Measurements from ENCODE around the gene RNF34. TPM values are rescaled to one million over a fixed set of nuclear protein-coding genes. Genes with fewer than 3 reads are reported as not detected.
A peak's percentile ranks its signal among the peaks of the same experiment; 100 is the strongest.

RNF34 gene, protein sequence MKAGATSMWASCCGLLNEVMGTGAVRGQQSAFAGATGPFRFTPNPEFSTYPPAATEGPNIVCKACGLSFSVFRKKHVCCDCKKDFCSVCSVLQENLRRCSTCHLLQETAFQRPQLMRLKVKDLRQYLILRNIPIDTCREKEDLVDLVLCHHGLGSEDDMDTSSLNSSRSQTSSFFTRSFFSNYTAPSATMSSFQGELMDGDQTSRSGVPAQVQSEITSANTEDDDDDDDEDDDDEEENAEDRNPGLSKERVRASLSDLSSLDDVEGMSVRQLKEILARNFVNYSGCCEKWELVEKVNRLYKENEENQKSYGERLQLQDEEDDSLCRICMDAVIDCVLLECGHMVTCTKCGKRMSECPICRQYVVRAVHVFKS
- polyA plus RNA-seq (2013, experiment 1 of 2), result 29.9 TPM
- 26.9 TPM for polyA plus RNA-seq (2013, experiment 2 of 2)

DNA sequence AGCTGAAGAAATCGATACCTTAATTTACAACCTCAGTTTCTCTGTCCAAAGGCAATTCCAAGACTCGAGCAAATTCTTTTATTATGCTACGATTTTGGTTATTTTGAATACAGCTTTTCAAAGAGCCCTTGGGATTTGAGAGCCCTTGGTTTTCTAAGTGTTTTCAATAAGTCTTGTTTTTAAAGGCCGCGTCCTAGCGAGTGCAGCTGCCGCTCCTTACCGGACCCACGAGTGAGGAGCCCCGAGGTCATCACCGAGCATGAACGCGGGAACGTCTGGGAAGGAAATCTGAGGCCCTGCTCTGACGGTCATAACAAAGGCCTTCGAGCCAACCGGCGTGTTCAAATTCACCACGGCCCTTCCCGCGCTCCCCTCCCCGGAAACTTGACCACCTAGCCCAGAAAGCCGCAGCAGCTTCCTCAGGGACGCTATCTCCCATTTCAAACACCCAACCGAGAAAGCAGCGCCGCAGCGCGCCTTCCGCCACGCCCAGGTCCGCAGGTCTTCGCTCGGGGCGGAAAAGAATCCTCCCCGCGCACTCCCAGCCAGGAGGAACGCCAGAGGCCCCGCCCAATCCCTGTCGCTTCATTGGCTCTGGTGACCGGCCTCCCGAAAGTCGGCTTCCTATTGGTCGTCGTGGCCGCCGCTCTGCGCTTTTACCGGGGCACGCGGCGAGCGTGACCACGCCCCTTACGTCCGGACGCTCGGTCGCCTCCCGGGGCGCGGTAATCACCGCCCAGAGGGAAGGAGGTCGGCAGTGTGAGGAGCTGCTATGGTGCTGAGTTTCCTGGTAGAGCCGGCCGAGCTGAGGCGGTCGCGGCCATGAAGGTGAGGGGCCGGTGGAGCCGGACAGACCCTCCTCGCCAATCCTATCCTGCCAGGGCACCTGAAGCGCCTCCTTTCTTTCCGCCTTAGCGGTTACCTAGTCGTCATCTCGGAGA lies at the start of gene RNF34:
Gene RNF34 (plus strand): TSS at position 728 of the 941 bp plus-strand sequence. CDS start 95 bp downstream, at position 823.
- Histone ChIP-seq H3K27ac (ENCODE audit: low read depth, low read length, severe bottlenecking) (peak within 1 kb of the TSS; percentile 92), H3K36me3 (ENCODE audit: control insufficient read depth, insufficient read depth, low read length) (peaks cover 14% of the 10 kb centered on the region), H3K9me3 (ENCODE audit: control insufficient read depth, low read length) (no peaks in the 10 kb centered on the region), H3K4me1 (ENCODE audit: control insufficient read depth, insufficient read depth, low read length, poor library complexity, severe bottlenecking) (peaks cover 7% of the 10 kb centered on the region), H3K4me3 (ENCODE audit: extremely low read depth, insufficient read depth, low read length, poor library complexity, severe bottlenecking) (peak within 1 kb of the TSS; percentile 90)
- 0 to 1% methylated on average over 53 to 56 of the region's 77 CpGs for WGBS, 2 experiments (ENCODE audit: insufficient coverage in 2 of 2)

- Histone ChIP-seq H3K4me3 (ENCODE audit: extremely low read depth, insufficient read depth, low read length, poor library complexity, severe bottlenecking) (peak within 1 kb of the TSS; percentile 85), H3K36me3 (ENCODE audit: control insufficient read depth, insufficient read depth, low read length) (peaks cover 7% of the 10 kb centered on the region), H3K9me3 (ENCODE audit: control insufficient read depth, low read length) (no peaks in the 10 kb centered on the region), H3K4me1 (ENCODE audit: control insufficient read depth, insufficient read depth, low read length, poor library complexity, severe bottlenecking) (no peaks in the 10 kb centered on the region), H3K27ac (ENCODE audit: low read depth, low read length, severe bottlenecking) (peak within 1 kb of the TSS; percentile 85)
- WGBS, 2 experiments (ENCODE audit: insufficient coverage in 2 of 2), result 0% methylated on average over 39 to 46 of the region's 49 CpGs
These were observed 47.9 kb upstream of the RNF34 start, which contains the start of gene ANAPC5 for GRCh38 chr12:121351820-121352681. ANAPC5 (minus strand) TSS chr12:121352411; CDS start chr12:121352340, 71 bp downstream.

DNA sequence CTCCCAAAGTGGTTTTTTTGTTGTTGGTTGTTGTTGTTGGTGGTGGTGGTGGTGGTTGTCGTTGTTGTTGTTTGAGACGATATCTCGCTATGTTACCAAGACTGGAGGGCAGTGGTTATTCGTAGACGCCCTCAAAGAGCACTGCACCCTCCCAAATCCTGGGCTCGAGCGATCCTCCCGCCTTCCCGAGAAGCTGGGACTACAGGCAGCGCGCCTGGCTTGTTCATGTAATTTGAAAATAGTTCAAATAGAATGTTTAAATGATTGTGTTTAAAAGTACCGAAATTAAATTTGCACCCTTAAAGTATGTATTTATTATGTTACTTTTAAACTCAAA lies 47.3 kb upstream of the RNF34 start:
- H3K4me3 ChIP-seq (ENCODE audit: extremely low read depth, insufficient read depth, low read length, poor library complexity, severe bottlenecking), result peak overlapping the region; percentile 85
- no peaks in the 10 kb centered on the region for H3K9me3 ChIP-seq (ENCODE audit: control insufficient read depth, low read length)
- peaks cover under 1% of the 10 kb centered on the region for H3K36me3 ChIP-seq (ENCODE audit: control insufficient read depth, insufficient read depth, low read length)
- WGBS, 2 experiments (ENCODE audit: insufficient coverage in 2 of 2), result no CpG with 5 or more reads among the region's 12 CpGs
- H3K4me1 ChIP-seq (ENCODE audit: control insufficient read depth, insufficient read depth, low read length, poor library complexity, severe bottlenecking), result no peaks in the 10 kb centered on the region
- H3K27ac ChIP-seq (ENCODE audit: low read depth, low read length, severe bottlenecking), result peak overlapping the region; percentile 65

- no peaks in the 10 kb centered on the region for H3K36me3 ChIP-seq (ENCODE audit: control insufficient read depth, insufficient read depth, low read length)
- H3K4me1 ChIP-seq (ENCODE audit: control insufficient read depth, insufficient read depth, low read length, poor library complexity, severe bottlenecking), result no peaks in the 10 kb centered on the region
- H3K4me3 ChIP-seq (ENCODE audit: extremely low read depth, insufficient read depth, low read length, poor library complexity, severe bottlenecking), result no peak overlapping the region
- no peaks in the 10 kb centered on the region for H3K9me3 ChIP-seq (ENCODE audit: control insufficient read depth, low read length)
- 79 to 80% methylated on average over 2 of the region's 6 CpGs for WGBS, 2 experiments (ENCODE audit: insufficient coverage in 2 of 2)
- H3K27ac ChIP-seq (ENCODE audit: low read depth, low read length, severe bottlenecking), result no peak overlapping the region
These were observed 44.1 kb upstream of the RNF34 start for GRCh38 chr12:121355818-121356217.

DNA sequence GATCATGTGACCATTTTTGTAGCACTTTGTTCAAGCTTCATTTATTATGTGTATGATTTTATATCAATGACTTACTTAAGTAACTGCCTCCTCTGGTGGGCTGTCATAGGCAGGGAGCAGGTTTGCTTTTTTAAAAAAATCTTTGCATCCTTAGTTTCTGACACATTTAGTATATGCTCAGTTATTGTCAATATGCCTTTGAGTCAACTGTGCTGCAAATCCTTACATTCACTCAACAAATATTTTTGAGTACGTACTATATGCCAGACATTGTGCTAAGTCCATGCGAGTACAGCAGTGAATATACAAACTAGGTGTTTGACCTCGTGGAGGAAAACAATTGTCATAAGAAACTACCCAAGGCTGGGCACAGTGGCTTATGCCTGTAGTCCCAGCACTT lies 43.3 kb upstream of the RNF34 start:
- Histone ChIP-seq H3K9me3 (ENCODE audit: control insufficient read depth, low read length) (no peaks in the 10 kb centered on the region), H3K4me1 (ENCODE audit: control insufficient read depth, insufficient read depth, low read length, poor library complexity, severe bottlenecking) (no peaks in the 10 kb centered on the region), H3K27ac (ENCODE audit: low read depth, low read length, severe bottlenecking) (no peak overlapping the region), H3K4me3 (ENCODE audit: extremely low read depth, insufficient read depth, low read length, poor library complexity, severe bottlenecking) (no peak overlapping the region), H3K36me3 (ENCODE audit: control insufficient read depth, insufficient read depth, low read length) (no peaks in the 10 kb centered on the region)
- WGBS, 2 experiments (ENCODE audit: insufficient coverage in 2 of 2), result 78 to 85% methylated on average over 3 of the region's 3 CpGs

- Histone ChIP-seq H3K27ac (ENCODE audit: low read depth, low read length, severe bottlenecking) (no peak overlapping the region), H3K4me3 (ENCODE audit: extremely low read depth, insufficient read depth, low read length, poor library complexity, severe bottlenecking) (no peak overlapping the region), H3K9me3 (ENCODE audit: control insufficient read depth, low read length) (no peaks in the 10 kb centered on the region), H3K4me1 (ENCODE audit: control insufficient read depth, insufficient read depth, low read length, poor library complexity, severe bottlenecking) (no peaks in the 10 kb centered on the region), H3K36me3 (ENCODE audit: control insufficient read depth, insufficient read depth, low read length) (no peaks in the 10 kb centered on the region)
- 57 to 67% methylated on average over 1 to 2 of the region's 4 CpGs for WGBS, 2 experiments (ENCODE audit: insufficient coverage in 2 of 2)
These were observed 42.6 kb upstream of the RNF34 start for GRCh38 chr12:121357331-121357730.

GRCh38 chr12:121358073-121358472 lies 41.8 kb upstream of the RNF34 start:
- 67 to 83% methylated on average over 2 of the region's 3 CpGs for WGBS, 2 experiments (ENCODE audit: insufficient coverage in 2 of 2)
- no peak overlapping the region for H3K4me3 ChIP-seq (ENCODE audit: extremely low read depth, insufficient read depth, low read length, poor library complexity, severe bottlenecking)
- no peaks in the 10 kb centered on the region for H3K4me1 ChIP-seq (ENCODE audit: control insufficient read depth, insufficient read depth, low read length, poor library complexity, severe bottlenecking)
- H3K27ac ChIP-seq (ENCODE audit: low read depth, low read length, severe bottlenecking), result no peak overlapping the region
- H3K9me3 ChIP-seq (ENCODE audit: control insufficient read depth, low read length), result no peaks in the 10 kb centered on the region
- H3K36me3 ChIP-seq (ENCODE audit: control insufficient read depth, insufficient read depth, low read length), result no peaks in the 10 kb centered on the region

DNA sequence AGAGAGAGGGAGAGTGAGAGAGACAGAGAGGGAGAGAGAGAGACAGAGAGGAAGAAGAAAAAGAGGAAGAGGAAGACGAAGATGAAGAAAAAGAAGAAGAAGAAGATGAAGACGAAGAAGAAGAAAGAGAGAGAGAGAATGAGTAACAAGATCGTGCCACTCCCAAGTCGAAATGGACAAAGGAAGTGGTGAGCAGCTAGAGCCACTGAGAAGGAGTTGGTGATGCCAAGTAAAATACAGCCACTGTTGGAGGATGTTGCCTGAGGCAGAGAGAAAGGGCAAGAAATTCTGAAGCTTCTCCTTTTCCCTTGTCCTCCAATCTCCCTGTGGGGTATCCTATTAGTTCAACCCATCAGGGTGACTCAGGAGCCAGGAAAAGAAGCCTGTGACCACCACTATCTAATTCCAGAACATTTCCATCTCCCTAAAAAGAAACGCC lies 35.2 kb upstream of the RNF34 start:
- Histone ChIP-seq H3K9me3 (ENCODE audit: control insufficient read depth, low read length) (no peaks in the 10 kb centered on the region), H3K36me3 (ENCODE audit: control insufficient read depth, insufficient read depth, low read length) (no peaks in the 10 kb centered on the region), H3K27ac (ENCODE audit: low read depth, low read length, severe bottlenecking) (no peak overlapping the region), H3K4me1 (ENCODE audit: control insufficient read depth, insufficient read depth, low read length, poor library complexity, severe bottlenecking) (no peaks in the 10 kb centered on the region), H3K4me3 (ENCODE audit: extremely low read depth, insufficient read depth, low read length, poor library complexity, severe bottlenecking) (no peak overlapping the region)
- WGBS, 2 experiments (ENCODE audit: insufficient coverage in 2 of 2), result 78 to 81% methylated on average over 4 of the region's 5 CpGs

DNA sequence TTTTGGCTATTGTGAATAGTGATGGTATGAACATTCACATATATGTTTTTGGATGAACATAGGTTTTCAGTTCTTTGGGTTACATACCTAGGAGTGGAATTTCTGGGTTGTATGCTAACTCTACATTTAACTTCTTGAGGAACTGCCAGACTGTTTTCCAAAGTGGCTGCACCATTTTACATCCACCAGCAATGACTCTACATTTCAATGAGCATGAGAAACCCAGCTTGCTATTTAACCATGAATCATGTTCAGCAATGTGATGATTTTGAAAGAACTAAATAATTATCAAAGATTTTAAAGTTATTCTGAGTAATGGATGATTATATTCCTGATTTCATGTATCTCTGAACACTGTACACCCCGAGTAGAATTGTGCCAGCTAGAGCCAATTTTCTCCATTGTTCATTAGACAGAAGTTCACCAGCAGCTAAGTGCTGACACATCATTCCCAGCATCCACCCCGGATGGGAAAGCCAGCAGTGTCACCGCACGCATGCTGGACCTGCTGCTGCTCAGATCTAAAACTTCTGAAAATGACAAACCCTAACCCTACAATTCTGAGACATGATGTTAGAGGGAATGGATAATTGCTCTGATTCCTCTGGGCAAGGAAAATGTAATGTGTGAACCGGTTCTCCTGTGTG lies 34.4 kb upstream of the RNF34 start:
- no peak overlapping the region for H3K27ac ChIP-seq (ENCODE audit: low read depth, low read length, severe bottlenecking)
- no peaks in the 10 kb centered on the region for H3K36me3 ChIP-seq (ENCODE audit: control insufficient read depth, insufficient read depth, low read length)
- H3K4me3 ChIP-seq (ENCODE audit: extremely low read depth, insufficient read depth, low read length, poor library complexity, severe bottlenecking), result no peak overlapping the region
- WGBS, 2 experiments (ENCODE audit: insufficient coverage in 2 of 2), result 75 to 77% methylated on average over 1 to 3 of the region's 5 CpGs
- no peaks in the 10 kb centered on the region for H3K4me1 ChIP-seq (ENCODE audit: control insufficient read depth, insufficient read depth, low read length, poor library complexity, severe bottlenecking)
- no peaks in the 10 kb centered on the region for H3K9me3 ChIP-seq (ENCODE audit: control insufficient read depth, low read length)

DNA sequence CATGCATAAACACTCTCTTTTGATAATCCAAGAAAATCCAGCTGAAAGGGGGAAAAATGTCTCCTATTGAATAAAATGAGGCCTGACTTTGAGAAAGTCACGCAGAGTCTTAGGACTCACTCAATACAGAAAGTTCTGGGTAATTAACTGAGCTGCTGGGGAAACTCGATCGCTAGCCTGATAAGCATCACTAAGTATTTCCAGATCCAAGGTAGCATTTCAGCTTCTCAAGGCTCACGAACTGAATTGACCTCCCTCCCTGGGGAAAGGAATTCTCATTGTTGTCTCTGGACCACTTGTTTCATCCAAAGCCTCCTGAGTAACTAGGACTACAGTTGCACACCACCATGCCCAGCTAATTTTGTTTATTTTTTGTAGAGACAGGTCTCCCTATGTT lies 33.9 kb upstream of the RNF34 start:
- 83 to 84% methylated on average over 4 of the region's 4 CpGs for WGBS, 2 experiments (ENCODE audit: insufficient coverage in 2 of 2)
- Histone ChIP-seq H3K27ac (ENCODE audit: low read depth, low read length, severe bottlenecking) (no peak overlapping the region), H3K4me3 (ENCODE audit: extremely low read depth, insufficient read depth, low read length, poor library complexity, severe bottlenecking) (no peak overlapping the region), H3K9me3 (ENCODE audit: control insufficient read depth, low read length) (no peaks in the 10 kb centered on the region), H3K4me1 (ENCODE audit: control insufficient read depth, insufficient read depth, low read length, poor library complexity, severe bottlenecking) (no peaks in the 10 kb centered on the region), H3K36me3 (ENCODE audit: control insufficient read depth, insufficient read depth, low read length) (no peaks in the 10 kb centered on the region)
